ENCODE data around the gene EMC7. TPM values are rescaled to one million over a fixed set of nuclear protein-coding genes. Genes with fewer than 3 reads are reported as not detected.

Gene EMC7
- total and polyA plus RNA-seq, 9 of the 15 experiments (the other 6 are each of a cell fraction or from before 2014, with no cell fraction given) = 25.8 to 92.8 (median 49.7) TPM

DNA sequence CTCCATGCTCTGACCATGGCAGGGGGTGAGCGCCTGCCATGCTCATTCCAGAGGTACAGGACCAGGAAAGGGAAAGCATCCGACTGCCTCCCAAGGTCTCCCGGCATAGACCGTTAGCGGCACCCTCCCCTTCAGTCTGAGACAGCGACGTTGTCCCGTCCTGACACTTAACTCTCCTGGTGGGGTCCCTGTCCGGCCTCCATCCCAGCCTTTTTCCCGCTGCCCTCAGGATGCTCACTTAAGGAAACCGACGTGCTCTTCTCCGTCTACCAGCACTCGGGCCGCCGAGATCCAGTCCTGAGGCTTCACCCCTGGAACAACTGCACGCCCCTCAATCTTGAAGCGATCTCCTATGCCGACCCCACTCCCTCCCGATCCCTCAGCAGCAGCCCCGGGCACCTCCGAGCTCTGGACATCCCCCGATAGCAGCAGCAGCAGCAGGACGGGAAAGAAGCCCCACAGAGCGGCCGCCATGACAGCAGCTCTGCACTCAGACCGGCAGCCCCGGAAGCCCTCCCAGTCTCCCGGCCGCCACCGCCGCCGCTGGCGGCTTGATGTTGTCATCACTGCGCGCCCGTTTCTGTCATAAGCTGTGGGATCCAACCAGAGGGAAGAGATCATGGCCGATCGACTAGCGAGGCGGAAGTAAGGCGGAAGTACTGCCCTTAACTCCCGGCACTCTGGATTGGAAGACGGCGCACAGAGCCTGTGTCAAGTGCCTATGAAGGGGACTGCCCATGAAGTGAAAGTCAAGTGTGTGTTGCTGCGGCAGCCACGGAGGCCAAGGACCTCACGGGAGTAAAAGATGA is at the start of gene EMC7, which contains the start of gene PGBD4 (continued):
- peak; percentile 97 for TF ChIP-seq SUPT5H (IDR thresholded peaks at IDR 0.05)
- TF ChIP-seq ZNF143 (CRISPR knock-in tag; IDR thresholded peaks at IDR 0.05) = peak; percentile 56; the same call in 1 of the 2 replicates
- TF ChIP-seq, protein P1, sequence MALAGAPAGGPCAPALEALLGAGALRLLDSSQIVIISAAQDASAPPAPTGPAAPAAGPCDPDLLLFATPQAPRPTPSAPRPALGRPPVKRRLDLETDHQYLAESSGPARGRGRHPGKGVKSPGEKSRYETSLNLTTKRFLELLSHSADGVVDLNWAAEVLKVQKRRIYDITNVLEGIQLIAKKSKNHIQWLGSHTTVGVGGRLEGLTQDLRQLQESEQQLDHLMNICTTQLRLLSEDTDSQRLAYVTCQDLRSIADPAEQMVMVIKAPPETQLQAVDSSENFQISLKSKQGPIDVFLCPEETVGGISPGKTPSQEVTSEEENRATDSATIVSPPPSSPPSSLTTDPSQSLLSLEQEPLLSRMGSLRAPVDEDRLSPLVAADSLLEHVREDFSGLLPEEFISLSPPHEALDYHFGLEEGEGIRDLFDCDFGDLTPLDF (CRISPR knock-in tag; IDR thresholded peaks at IDR 0.05) = no peak
- TF ChIP-seq, protein P2, sequence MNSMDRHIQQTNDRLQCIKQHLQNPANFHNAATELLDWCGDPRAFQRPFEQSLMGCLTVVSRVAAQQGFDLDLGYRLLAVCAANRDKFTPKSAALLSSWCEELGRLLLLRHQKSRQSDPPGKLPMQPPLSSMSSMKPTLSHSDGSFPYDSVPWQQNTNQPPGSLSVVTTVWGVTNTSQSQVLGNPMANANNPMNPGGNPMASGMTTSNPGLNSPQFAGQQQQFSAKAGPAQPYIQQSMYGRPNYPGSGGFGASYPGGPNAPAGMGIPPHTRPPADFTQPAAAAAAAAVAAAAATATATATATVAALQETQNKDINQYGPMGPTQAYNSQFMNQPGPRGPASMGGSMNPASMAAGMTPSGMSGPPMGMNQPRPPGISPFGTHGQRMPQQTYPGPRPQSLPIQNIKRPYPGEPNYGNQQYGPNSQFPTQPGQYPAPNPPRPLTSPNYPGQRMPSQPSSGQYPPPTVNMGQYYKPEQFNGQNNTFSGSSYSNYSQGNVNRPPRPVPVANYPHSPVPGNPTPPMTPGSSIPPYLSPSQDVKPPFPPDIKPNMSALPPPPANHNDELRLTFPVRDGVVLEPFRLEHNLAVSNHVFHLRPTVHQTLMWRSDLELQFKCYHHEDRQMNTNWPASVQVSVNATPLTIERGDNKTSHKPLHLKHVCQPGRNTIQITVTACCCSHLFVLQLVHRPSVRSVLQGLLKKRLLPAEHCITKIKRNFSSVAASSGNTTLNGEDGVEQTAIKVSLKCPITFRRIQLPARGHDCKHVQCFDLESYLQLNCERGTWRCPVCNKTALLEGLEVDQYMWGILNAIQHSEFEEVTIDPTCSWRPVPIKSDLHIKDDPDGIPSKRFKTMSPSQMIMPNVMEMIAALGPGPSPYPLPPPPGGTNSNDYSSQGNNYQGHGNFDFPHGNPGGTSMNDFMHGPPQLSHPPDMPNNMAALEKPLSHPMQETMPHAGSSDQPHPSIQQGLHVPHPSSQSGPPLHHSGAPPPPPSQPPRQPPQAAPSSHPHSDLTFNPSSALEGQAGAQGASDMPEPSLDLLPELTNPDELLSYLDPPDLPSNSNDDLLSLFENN (IDR thresholded peaks at IDR 0.05; ENCODE audit: low read depth in 2 of 2, low read length in 2 of 2) = peak in 1 of 2 experiments; percentile 53; a peak in 1 of 4 replicates
- 0 out of 2 replicates have a peak, but pooled peaks have one; percentile 26 for TF ChIP-seq TCF7L2 (IDR thresholded peaks at IDR 0.05; ENCODE audit: low read depth, low read length)
- no peak for TF ChIP-seq NCOA1 (IDR thresholded peaks at IDR 0.05; ENCODE audit: low read depth)
- TF ChIP-seq, protein P3, sequence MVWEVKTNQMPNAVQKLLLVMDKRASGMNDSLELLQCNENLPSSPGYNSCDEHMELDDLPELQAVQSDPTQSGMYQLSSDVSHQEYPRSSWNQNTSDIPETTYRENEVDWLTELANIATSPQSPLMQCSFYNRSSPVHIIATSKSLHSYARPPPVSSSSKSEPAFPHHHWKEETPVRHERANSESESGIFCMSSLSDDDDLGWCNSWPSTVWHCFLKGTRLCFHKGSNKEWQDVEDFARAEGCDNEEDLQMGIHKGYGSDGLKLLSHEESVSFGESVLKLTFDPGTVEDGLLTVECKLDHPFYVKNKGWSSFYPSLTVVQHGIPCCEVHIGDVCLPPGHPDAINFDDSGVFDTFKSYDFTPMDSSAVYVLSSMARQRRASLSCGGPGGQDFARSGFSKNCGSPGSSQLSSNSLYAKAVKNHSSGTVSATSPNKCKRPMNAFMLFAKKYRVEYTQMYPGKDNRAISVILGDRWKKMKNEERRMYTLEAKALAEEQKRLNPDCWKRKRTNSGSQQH (CRISPR knock-in tag; IDR thresholded peaks at IDR 0.05) = no peak
- TF ChIP-seq MCM5 (IDR thresholded peaks at IDR 0.05; ENCODE audit: low read depth) = no peak
- TF ChIP-seq ZNF174 (CRISPR knock-in tag; IDR thresholded peaks at IDR 0.05) = no peak
- TF ChIP-seq ZNF12 (CRISPR knock-in tag; IDR thresholded peaks at IDR 0.05) = no peak
- TF ChIP-seq JUN (IDR thresholded peaks at IDR 0.05; ENCODE audit: borderline replicate concordance, low read depth, low read length) = peak; percentile 55; the same call in 1 of the 2 replicates
- no peak for TF ChIP-seq JUN (CRISPR knock-in tag; IDR thresholded peaks at IDR 0.05; ENCODE audit: borderline replicate concordance)
- peak; percentile 14; the same call in 1 of the 2 replicates for TF ChIP-seq HDAC2 (IDR thresholded peaks at IDR 0.05)
- no peak for TF ChIP-seq MAFG (tag; conservative IDR thresholded peaks at IDR 0.05)
- TF ChIP-seq MYBL2 (IDR thresholded peaks at IDR 0.05; ENCODE audit: low read depth) = no peak; the same call in 1 of the 2 replicates
- no peak for TF ChIP-seq MYBL2 (CRISPR knock-in tag; IDR thresholded peaks at IDR 0.05; ENCODE audit: borderline replicate concordance)
- TF ChIP-seq, protein P4, sequence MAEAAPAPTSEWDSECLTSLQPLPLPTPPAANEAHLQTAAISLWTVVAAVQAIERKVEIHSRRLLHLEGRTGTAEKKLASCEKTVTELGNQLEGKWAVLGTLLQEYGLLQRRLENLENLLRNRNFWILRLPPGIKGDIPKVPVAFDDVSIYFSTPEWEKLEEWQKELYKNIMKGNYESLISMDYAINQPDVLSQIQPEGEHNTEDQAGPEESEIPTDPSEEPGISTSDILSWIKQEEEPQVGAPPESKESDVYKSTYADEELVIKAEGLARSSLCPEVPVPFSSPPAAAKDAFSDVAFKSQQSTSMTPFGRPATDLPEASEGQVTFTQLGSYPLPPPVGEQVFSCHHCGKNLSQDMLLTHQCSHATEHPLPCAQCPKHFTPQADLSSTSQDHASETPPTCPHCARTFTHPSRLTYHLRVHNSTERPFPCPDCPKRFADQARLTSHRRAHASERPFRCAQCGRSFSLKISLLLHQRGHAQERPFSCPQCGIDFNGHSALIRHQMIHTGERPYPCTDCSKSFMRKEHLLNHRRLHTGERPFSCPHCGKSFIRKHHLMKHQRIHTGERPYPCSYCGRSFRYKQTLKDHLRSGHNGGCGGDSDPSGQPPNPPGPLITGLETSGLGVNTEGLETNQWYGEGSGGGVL (CRISPR knock-in tag; IDR thresholded peaks at IDR 0.05) = no peak
- peak; percentile 24 to 61; a peak in 2 of 4 replicates for TF ChIP-seq NONO (IDR thresholded peaks at IDR 0.05; ENCODE audit: low read depth in 2 of 2, low read length in 1 of 2)
- TF ChIP-seq ZNF165 (CRISPR knock-in tag; IDR thresholded peaks at IDR 0.05; ENCODE audit: borderline replicate concordance) = no peak
- no peak for TF ChIP-seq KDM1A (IDR thresholded peaks at IDR 0.05)
- no peak for TF ChIP-seq ZNF324 (CRISPR knock-in tag; IDR thresholded peaks at IDR 0.05)

Measured in K562 (cell line).